Neural cell (in vitro differentiated cells): ENCODE measurements around the gene ANKRD13B. TPM values are rescaled to one million over a fixed set of nuclear protein-coding genes. Genes with fewer than 3 reads are reported as not detected.

ENCODE experiments used
- H2AFZ ChIP-seq: fragments of 200-600, 300-800 bp; sonication (generic), shearing (Covaris generic); 2 replicates; pipeline ENCODE4 v1.6.0; 2014; ENCODE audit warnings: low read depth, mild to moderate bottlenecking, antibody characterized with exemption, low read length, moderate library complexity
- H3F3A ChIP-seq: fragments of 200-600 bp; shearing (Covaris generic); 2 replicates; pipeline ENCODE4 v1.6.1; 2016; ENCODE audit warnings: mild to moderate bottlenecking, moderate library complexity, mixed read lengths, antibody characterized with exemption, low read length; ENCODE audit not compliant: insufficient read depth, poor library complexity, severe bottlenecking
- H3K27ac ChIP-seq: fragments of 200-600, 300-800 bp; sonication (generic), shearing (Covaris generic); 2 replicates; pipeline ENCODE4 v1.5.1; 2014; ENCODE audit warnings: mild to moderate bottlenecking, low read length, moderate library complexity
- H3K27me3 ChIP-seq: fragments of 300-800, 200-600 bp; sonication (generic), shearing (Covaris generic); 2 replicates; pipeline ENCODE4 v1.6.0; 2014; ENCODE audit warnings: mild to moderate bottlenecking, low read depth, low read length, moderate library complexity; ENCODE audit not compliant: insufficient read depth
- H3K36me3 ChIP-seq: fragments of 300-800, 200-600 bp; sonication (generic), shearing (Covaris generic); 2 replicates; pipeline ENCODE4 v1.5.1; 2014; ENCODE audit warnings: mild to moderate bottlenecking, antibody characterized with exemption, low read length, moderate library complexity; ENCODE audit not compliant: insufficient read depth
- H3K4me2 ChIP-seq: fragments of 300-800, 200-600 bp; sonication (generic), shearing (Covaris generic); 2 replicates; pipeline ENCODE4 v1.6.0; 2014; ENCODE audit warnings: mild to moderate bottlenecking, low read length
- H3K4me3 ChIP-seq: fragments of 300-800, 200-600 bp; sonication (generic), shearing (Covaris generic); 2 replicates; pipeline ENCODE4 v1.5.1; 2014; ENCODE audit warnings: mild to moderate bottlenecking, low read length, moderate library complexity
- H3K79me2 ChIP-seq: fragments of 200-600 bp; shearing (Covaris generic); replicated peaks from 2 replicates; pipeline ENCODE4 v1.6.0; 2014; ENCODE audit warnings: mild to moderate bottlenecking, low read length, moderate library complexity; ENCODE audit not compliant: insufficient read depth
- H3K9ac ChIP-seq: fragments of 300-800, 200-600 bp; sonication (generic), shearing (Covaris generic); 2 replicates; pipeline ENCODE4 v1.6.1; 2016; ENCODE audit warnings: mild to moderate bottlenecking, low read length, mixed read lengths
- H3K9me2 ChIP-seq: fragments of 200-600 bp; shearing (Covaris generic); 2 replicates; pipeline ENCODE4 v1.6.1; 2016; ENCODE audit warnings: mild to moderate bottlenecking, low read length, mixed read lengths; ENCODE audit not compliant: insufficient read depth
- H3K9me3 ChIP-seq: fragments of 200-600, 300-800 bp; sonication (generic), shearing (Covaris generic); 2 replicates; pipeline ENCODE4 v1.6.1; 2016; ENCODE audit warnings: mild to moderate bottlenecking, mixed run types, low read length, moderate library complexity, mixed read lengths
- H4K20me1 ChIP-seq: fragments of 200-600 bp; shearing (Covaris generic); 2 replicates; pipeline ENCODE4 v1.6.1; 2016; ENCODE audit warnings: mild to moderate bottlenecking, mixed run types; ENCODE audit not compliant: insufficient read depth
- EP300 ChIP-seq: fragments of 450-650 bp; conservative IDR thresholded peaks from 2 replicates; pipeline ENCODE4 v1.6.1; 2014; ENCODE audit warnings: antibody characterized with exemption, mild to moderate bottlenecking, moderate library complexity; ENCODE audit not compliant: poor library complexity, severe bottlenecking
- EZH2 ChIP-seq: fragments of 200-600, 300-800 bp; shearing (Covaris generic), sonication (generic); IDR thresholded peaks from 2 replicates; pipeline ENCODE4 v1.6.1; 2014; ENCODE audit warnings: antibody characterized with exemption, low read length, borderline replicate concordance, mild to moderate bottlenecking; ENCODE audit not compliant: insufficient read depth, poor library complexity, severe bottlenecking
- MXI1 ChIP-seq: fragments of 450-650 bp; conservative IDR thresholded peaks from 2 replicates; pipeline ENCODE4 v1.6.1; 2014; ENCODE audit warnings: antibody characterized with exemption, mild to moderate bottlenecking; ENCODE audit not compliant: poor library complexity, severe bottlenecking
- POLR2AphosphoS5 ChIP-seq: IDR thresholded peaks from 2 replicates; pipeline ENCODE4 v1.6.1; 2012
- RAD21 ChIP-seq: fragments of 450-650 bp; conservative IDR thresholded peaks from 2 replicates; pipeline ENCODE4 v1.6.1; 2014; ENCODE audit warnings: antibody characterized with exemption, mild to moderate bottlenecking, moderate library complexity
- REST ChIP-seq: IDR thresholded peaks from 2 replicates; pipeline ENCODE4 v1.6.1; 2012; ENCODE audit warnings: borderline replicate concordance
- SMC3 ChIP-seq: fragments of 450-650 bp; conservative IDR thresholded peaks from 2 replicates; pipeline ENCODE4 v1.6.1; 2014; ENCODE audit warnings: antibody characterized with exemption, mild to moderate bottlenecking, moderate library complexity; ENCODE audit not compliant: poor library complexity
- TAF1 ChIP-seq: IDR thresholded peaks from 2 replicates; pipeline ENCODE4 v1.6.1; 2012; ENCODE audit warnings: low read depth
- polyA plus RNA-seq: library from polyadenylated mRNA; depleted of rRNA; stranded (reverse); fragments of >200 nt; gene quantifications from 2 replicates; pipeline ENCODE4 v1.2.3, GENCODE V29; 2014
- TF ChIP-seq, protein P1 (sequence below): fragments of 450-650 bp; IDR thresholded peaks from 2 replicates; pipeline ENCODE4 v1.5.1; 2014; ENCODE audit warnings: antibody characterized with exemption, mild to moderate bottlenecking, moderate library complexity; ENCODE audit not compliant: poor library complexity, severe bottlenecking

The ANKRD13B gene
- polyA plus RNA-seq, 1 donor from 2014 or later = 35.0 TPM

DNA sequence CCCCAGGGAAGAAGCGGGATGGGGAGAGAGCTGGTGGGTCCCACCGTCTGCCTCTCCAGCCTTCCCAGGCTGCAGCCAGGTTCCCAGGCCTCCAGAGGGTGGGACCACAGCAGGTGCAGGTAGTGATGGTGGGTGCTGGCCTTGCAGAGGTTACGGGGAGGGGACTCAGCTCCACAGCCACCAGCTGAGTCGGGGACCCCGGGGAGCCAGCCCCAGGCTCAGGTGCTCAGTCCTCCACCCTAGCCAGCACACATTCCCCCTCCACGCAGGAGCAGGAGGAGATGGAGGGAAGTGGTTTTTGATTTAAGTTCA, 19.4 kb upstream of the ANKRD13B start:
- Histone ChIP-seq H3K27ac (no peak overlapping the region), H3K36me3 (no peaks in the 10 kb centered on the region), H3K79me2 (no peaks in the 10 kb centered on the region), H3K9me3 (no peaks in the 10 kb centered on the region), H3K9ac (no peak overlapping the region), H3K27me3 (no peaks in the 10 kb centered on the region), H3K4me2 (no peak overlapping the region), H4K20me1 (no peaks in the 10 kb centered on the region), H3K4me3 (no peak overlapping the region), H3K9me2 (no peaks in the 10 kb centered on the region), H3F3A (no peaks in the 10 kb centered on the region), H2AFZ (no peak overlapping the region)
- no peak for TF ChIP-seq SMC3
- TF ChIP-seq EP300 = no peak
- TF ChIP-seq, protein P1, sequence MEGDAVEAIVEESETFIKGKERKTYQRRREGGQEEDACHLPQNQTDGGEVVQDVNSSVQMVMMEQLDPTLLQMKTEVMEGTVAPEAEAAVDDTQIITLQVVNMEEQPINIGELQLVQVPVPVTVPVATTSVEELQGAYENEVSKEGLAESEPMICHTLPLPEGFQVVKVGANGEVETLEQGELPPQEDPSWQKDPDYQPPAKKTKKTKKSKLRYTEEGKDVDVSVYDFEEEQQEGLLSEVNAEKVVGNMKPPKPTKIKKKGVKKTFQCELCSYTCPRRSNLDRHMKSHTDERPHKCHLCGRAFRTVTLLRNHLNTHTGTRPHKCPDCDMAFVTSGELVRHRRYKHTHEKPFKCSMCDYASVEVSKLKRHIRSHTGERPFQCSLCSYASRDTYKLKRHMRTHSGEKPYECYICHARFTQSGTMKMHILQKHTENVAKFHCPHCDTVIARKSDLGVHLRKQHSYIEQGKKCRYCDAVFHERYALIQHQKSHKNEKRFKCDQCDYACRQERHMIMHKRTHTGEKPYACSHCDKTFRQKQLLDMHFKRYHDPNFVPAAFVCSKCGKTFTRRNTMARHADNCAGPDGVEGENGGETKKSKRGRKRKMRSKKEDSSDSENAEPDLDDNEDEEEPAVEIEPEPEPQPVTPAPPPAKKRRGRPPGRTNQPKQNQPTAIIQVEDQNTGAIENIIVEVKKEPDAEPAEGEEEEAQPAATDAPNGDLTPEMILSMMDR = no peak
- no peak for TF ChIP-seq REST
- no peak for TF ChIP-seq TAF1
- no peak for TF ChIP-seq MXI1
- no peak for TF ChIP-seq POLR2AphosphoS5
- TF ChIP-seq RAD21 = no peak
- TF ChIP-seq EZH2 = no peak

GRCh38 chr17:29573871-29574731, 18.8 kb upstream of the ANKRD13B start:
- no peak overlapping the region for H3K27ac ChIP-seq
- H3K9ac ChIP-seq = no peak overlapping the region
- no peaks in the 10 kb centered on the region for H3F3A ChIP-seq
- TF ChIP-seq TAF1 (no peak), POLR2AphosphoS5 (no peak), EZH2 (no peak), RAD21 (no peak), SMC3 (no peak), REST (no peak), EP300 (no peak), MXI1 (no peak)
- TF ChIP-seq, protein P1 = no peak
- no peak overlapping the region for H3K4me2 ChIP-seq
- H3K9me3 ChIP-seq = no peaks in the 10 kb centered on the region
- H2AFZ ChIP-seq = no peak overlapping the region
- no peak overlapping the region for H3K4me3 ChIP-seq
- H4K20me1 ChIP-seq = no peaks in the 10 kb centered on the region
- no peaks in the 10 kb centered on the region for H3K9me2 ChIP-seq
- H3K36me3 ChIP-seq = no peaks in the 10 kb centered on the region
- H3K79me2 ChIP-seq = no peaks in the 10 kb centered on the region
- H3K27me3 ChIP-seq = no peaks in the 10 kb centered on the region
